Measurements from ENCODE around the gene TBC1D5. TPM values are rescaled to one million over a fixed set of nuclear protein-coding genes. Genes with fewer than 3 reads are reported as not detected.

The TBC1D5 gene
- total RNA-seq, 1 experiment from 2014 or later = 33.9 TPM

DNA sequence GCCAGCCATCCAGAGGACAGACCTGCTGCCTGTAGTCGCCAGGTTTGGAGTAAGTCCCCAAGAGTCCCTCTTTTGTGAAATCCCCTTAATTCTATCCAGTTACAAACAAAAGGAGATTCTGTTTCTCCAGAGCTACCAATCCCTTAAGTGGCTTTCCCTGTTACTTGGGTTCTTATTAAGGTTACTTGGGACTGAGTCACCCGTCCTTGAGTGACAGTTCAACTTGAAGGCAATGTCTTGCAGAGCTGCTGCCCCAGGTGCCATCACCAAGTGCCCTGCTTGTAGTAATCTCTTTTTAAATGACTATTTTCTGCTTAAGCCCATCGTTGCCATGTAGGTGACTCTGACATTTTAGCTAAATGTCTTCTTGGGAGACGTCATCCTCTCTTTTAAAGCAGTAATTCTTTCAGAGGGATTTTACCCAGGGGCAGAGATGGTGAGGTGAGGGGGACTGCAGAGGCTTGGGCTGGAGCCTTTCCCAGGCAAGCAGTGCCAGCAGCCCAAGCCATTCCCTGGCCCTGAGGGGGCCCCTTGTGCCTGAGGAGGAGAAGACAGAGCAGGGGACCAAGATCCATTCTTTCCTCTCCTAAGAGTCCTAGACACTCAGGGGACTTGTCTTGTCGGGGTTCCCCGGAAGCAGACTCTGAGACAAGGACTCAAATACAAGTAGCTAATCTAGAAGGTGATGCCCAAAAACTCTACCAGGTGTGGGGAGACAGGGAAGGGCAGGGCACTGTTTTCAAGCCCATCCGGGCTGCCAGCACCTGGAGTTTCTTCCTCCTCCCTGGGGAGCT, 604.0 kb downstream of the TBC1D5 start:
- TF ChIP-seq FOSL1 (IDR thresholded peaks at IDR 0.05; ENCODE audit: low read depth) = no peak
- no peak for TF ChIP-seq CEBPB (IDR thresholded peaks at IDR 0.05; ENCODE audit: low read depth)
- no peak for TF ChIP-seq POLR2A (IDR thresholded peaks at IDR 0.05; ENCODE audit: borderline replicate concordance, extremely low read depth, insufficient read depth, insufficient read length)
- TF ChIP-seq, protein P1, sequence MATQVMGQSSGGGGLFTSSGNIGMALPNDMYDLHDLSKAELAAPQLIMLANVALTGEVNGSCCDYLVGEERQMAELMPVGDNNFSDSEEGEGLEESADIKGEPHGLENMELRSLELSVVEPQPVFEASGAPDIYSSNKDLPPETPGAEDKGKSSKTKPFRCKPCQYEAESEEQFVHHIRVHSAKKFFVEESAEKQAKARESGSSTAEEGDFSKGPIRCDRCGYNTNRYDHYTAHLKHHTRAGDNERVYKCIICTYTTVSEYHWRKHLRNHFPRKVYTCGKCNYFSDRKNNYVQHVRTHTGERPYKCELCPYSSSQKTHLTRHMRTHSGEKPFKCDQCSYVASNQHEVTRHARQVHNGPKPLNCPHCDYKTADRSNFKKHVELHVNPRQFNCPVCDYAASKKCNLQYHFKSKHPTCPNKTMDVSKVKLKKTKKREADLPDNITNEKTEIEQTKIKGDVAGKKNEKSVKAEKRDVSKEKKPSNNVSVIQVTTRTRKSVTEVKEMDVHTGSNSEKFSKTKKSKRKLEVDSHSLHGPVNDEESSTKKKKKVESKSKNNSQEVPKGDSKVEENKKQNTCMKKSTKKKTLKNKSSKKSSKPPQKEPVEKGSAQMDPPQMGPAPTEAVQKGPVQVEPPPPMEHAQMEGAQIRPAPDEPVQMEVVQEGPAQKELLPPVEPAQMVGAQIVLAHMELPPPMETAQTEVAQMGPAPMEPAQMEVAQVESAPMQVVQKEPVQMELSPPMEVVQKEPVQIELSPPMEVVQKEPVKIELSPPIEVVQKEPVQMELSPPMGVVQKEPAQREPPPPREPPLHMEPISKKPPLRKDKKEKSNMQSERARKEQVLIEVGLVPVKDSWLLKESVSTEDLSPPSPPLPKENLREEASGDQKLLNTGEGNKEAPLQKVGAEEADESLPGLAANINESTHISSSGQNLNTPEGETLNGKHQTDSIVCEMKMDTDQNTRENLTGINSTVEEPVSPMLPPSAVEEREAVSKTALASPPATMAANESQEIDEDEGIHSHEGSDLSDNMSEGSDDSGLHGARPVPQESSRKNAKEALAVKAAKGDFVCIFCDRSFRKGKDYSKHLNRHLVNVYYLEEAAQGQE (IDR thresholded peaks at IDR 0.05; ENCODE audit: low read depth) = no peak
- no peak for TF ChIP-seq ELF1 (IDR thresholded peaks at IDR 0.05; ENCODE audit: borderline replicate concordance, low read depth)
- TF ChIP-seq YY1 (IDR thresholded peaks at IDR 0.05; ENCODE audit: extremely low read depth, insufficient replicate concordance, low read depth, low read length) = no peak
- TF ChIP-seq RAD21 (IDR thresholded peaks at IDR 0.05; ENCODE audit: low read depth) = no peak
- no peak for TF ChIP-seq EGR1 (IDR thresholded peaks at IDR 0.05; ENCODE audit: low read depth)
- TF ChIP-seq CTCF (IDR thresholded peaks at IDR 0.05 in 2 of 3, conservative IDR thresholded peaks at IDR 0.05 in 1 of 3; ENCODE audit: borderline replicate concordance in 1 of 3, insufficient read depth in 1 of 3, low read depth in 2 of 3, low read length in 2 of 3) = no peak
- no peak for TF ChIP-seq JUND (IDR thresholded peaks at IDR 0.05)
- no peak for TF ChIP-seq CBX3 (IDR thresholded peaks at IDR 0.05; ENCODE audit: low read depth)
- Histone ChIP-seq H3K9me3 (ENCODE audit: control insufficient read depth in 1 of 2, insufficient read depth in 1 of 2, low read depth in 1 of 2, low read length in 2 of 2) (no peaks in the 10 kb centered on the region), H3K9me2 (ENCODE audit: insufficient read depth) (no peaks in the 10 kb centered on the region), H3K4me1 (ENCODE audit: control insufficient read depth in 1 of 2, insufficient read depth in 2 of 2, low read length in 2 of 2) (no peaks in the 10 kb centered on the region), H2AFZ (ENCODE audit: low read depth, low read length, poor library complexity, severe bottlenecking) (no peak overlapping the region), H3K36me3 (ENCODE audit: control insufficient read depth in 1 of 2, insufficient read depth in 2 of 2, low read length in 2 of 2) (no peaks in the 10 kb centered on the region), H3K27ac (ENCODE audit: low read depth, low read length) (no peak overlapping the region), H3K79me2 (ENCODE audit: insufficient read depth, low read length) (no peaks in the 10 kb centered on the region), H3K4me3 (replicated peaks in 1 of 2; ENCODE audit: low read depth in 1 of 2, low read length in 2 of 2) (no peak overlapping the region), H3K9ac (ENCODE audit: low read length) (no peak overlapping the region), H3K4me2 (ENCODE audit: low read length) (no peak overlapping the region), H3K27me3 (ENCODE audit: insufficient read depth, low read length) (no peaks in the 10 kb centered on the region), H4K20me1 (ENCODE audit: insufficient read depth) (no peaks in the 10 kb centered on the region)
- BruUV-seq (replicated peaks) = no TSS peak
- CTCF ChIA-PET = no interaction called here
- no peak for ATAC-seq
- POLR2A ChIA-PET = no interaction called here
- intact Hi-C loops (cut with micrococcal nuclease) = no loop called here
- no peak for DNase-seq (ENCODE audit: low read depth, low spot score)
- RAD21 ChIA-PET (ENCODE audit: low non-redundant PET in 1 of 2, low total read pairs in 2 of 2, uncharacterized antibody in 2 of 2, unreplicated experiment in 2 of 2) = no interaction called here

Measured in HCT116 (cell line).